KMS-11 (cell line): ENCODE data around the gene HERPUD2.

ENCODE experiments used
- H2AFZ ChIP-seq: fragments of 200-600 bp; sonication (generic); 2 replicates; pipeline ENCODE4 v1.6.1; 2016; ENCODE audit warnings: antibody characterized with exemption, mixed run types, low read depth
- H3K27ac ChIP-seq: fragments of 200-600 bp; sonication (generic); 2 replicates; pipeline ENCODE4 v1.6.1; 2016; ENCODE audit warnings: mild to moderate bottlenecking, mixed run types
- H3K27me3 ChIP-seq: fragments of 200-600 bp; sonication (generic); 2 replicates; pipeline ENCODE4 v1.6.1; 2017; ENCODE audit warnings: mild to moderate bottlenecking, low read depth, mixed run types, moderate library complexity; ENCODE audit not compliant: insufficient read depth
- H3K36me3 ChIP-seq: fragments of 200-600 bp; sonication (generic); 2 replicates; pipeline ENCODE4 v1.6.1; 2017; ENCODE audit warnings: mild to moderate bottlenecking, mixed run types; ENCODE audit not compliant: insufficient read depth
- H3K4me1 ChIP-seq: fragments of 200-600 bp; sonication (generic); 2 replicates; pipeline ENCODE4 v1.6.1; 2016; ENCODE audit warnings: mild to moderate bottlenecking, low read depth, mixed run types; ENCODE audit not compliant: poor library complexity, severe bottlenecking
- H3K4me2 ChIP-seq: fragments of 200-600 bp; sonication (generic); 2 replicates; pipeline ENCODE4 v1.7.0; 2016; ENCODE audit warnings: mild to moderate bottlenecking, mixed run types
- H3K4me3 ChIP-seq: fragments of 200-600 bp; sonication (generic); IDR thresholded peaks from 2 replicates; pipeline ENCODE4 v1.6.1; 2017; ENCODE audit warnings: low read depth, low read length, mixed read lengths; ENCODE audit not compliant: insufficient read depth
- H3K79me2 ChIP-seq: fragments of 200-600 bp; sonication (generic); 2 replicates; pipeline ENCODE4 v1.6.1; 2016; ENCODE audit warnings: low read depth, mixed run types; ENCODE audit not compliant: insufficient read depth
- H3K9ac ChIP-seq: fragments of 200-600 bp; sonication (generic); 2 replicates; pipeline ENCODE4 v1.6.1; 2016; ENCODE audit warnings: mild to moderate bottlenecking, mixed run types
- H4K20me1 ChIP-seq: fragments of 200-600 bp; sonication (generic); 2 replicates; pipeline ENCODE4 v1.6.1; 2016; ENCODE audit warnings: mild to moderate bottlenecking, mixed run types; ENCODE audit not compliant: insufficient read depth
- TF ChIP-seq, protein P1 (sequence below): fragments of 200-600 bp; sonication (generic); conservative IDR thresholded peaks from 2 replicates; pipeline ENCODE4 v1.6.1; 2017; ENCODE audit warnings: low read depth, mild to moderate bottlenecking, antibody characterized with exemption, low read length, moderate library complexity, mixed read lengths

The HERPUD2 gene

DNA sequence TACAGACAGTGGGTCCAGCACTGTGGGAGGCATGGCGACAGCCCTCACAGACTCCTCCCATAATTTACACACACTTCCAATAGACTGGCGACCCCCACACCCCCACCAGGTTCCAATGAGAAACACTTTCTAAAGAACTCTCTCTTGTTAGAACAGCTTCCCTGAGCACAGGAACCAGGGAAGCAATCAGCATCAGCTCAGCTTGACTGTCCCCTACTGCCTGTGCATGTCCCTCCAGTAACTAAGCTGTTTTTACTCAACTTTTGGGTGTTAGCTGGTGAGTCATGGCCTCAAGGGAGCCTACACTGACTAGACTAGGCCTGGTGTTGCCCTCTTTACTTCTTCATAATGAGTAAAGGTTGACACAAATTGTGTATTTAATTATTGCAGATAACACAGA lies 32.6 kb upstream of the HERPUD2 start:
- TF ChIP-seq, protein P1, sequence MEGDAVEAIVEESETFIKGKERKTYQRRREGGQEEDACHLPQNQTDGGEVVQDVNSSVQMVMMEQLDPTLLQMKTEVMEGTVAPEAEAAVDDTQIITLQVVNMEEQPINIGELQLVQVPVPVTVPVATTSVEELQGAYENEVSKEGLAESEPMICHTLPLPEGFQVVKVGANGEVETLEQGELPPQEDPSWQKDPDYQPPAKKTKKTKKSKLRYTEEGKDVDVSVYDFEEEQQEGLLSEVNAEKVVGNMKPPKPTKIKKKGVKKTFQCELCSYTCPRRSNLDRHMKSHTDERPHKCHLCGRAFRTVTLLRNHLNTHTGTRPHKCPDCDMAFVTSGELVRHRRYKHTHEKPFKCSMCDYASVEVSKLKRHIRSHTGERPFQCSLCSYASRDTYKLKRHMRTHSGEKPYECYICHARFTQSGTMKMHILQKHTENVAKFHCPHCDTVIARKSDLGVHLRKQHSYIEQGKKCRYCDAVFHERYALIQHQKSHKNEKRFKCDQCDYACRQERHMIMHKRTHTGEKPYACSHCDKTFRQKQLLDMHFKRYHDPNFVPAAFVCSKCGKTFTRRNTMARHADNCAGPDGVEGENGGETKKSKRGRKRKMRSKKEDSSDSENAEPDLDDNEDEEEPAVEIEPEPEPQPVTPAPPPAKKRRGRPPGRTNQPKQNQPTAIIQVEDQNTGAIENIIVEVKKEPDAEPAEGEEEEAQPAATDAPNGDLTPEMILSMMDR, result no peak
- Histone ChIP-seq H3K27ac (no peak overlapping the region), H3K4me3 (no peak overlapping the region), H3K9ac (no peak overlapping the region), H3K79me2 (no peaks in the 10 kb centered on the region), H3K36me3 (no peaks in the 10 kb centered on the region), H4K20me1 (no peaks in the 10 kb centered on the region), H3K27me3 (no peaks in the 10 kb centered on the region), H3K4me1 (peaks cover 58% of the 10 kb centered on the region), H2AFZ (no peak overlapping the region), H3K4me2 (no peak overlapping the region)

DNA sequence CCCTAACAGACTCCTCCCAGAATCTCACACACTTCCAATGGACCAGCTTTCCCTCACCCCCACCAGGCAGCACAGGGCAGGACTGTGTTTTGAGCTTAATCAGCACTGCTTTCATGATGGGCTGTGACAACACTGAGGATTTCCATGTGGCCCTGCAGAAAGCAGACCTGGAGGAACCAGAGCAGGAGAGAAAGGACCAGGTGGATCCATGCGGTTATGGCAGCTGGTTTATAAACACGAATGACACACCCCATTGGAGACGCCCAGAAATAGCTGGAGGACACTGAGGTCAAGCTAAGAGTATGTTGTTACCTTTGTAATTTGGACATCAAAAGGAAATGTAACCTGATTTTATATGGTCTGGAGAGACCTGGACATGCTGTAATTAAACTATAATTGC lies 31.7 kb upstream of the HERPUD2 start:
- TF ChIP-seq, protein P1, result no peak
- Histone ChIP-seq H4K20me1 (no peaks in the 10 kb centered on the region), H3K27ac (no peak overlapping the region), H3K36me3 (no peaks in the 10 kb centered on the region), H3K4me1 (peaks cover 58% of the 10 kb centered on the region), H3K4me2 (peak overlapping the region; percentile 52; the same call in 1 of the 2 replicates), H2AFZ (peak overlapping the region; percentile 66; the same call in 1 of the 2 replicates), H3K79me2 (no peaks in the 10 kb centered on the region), H3K9ac (no peak overlapping the region), H3K4me3 (no peak overlapping the region), H3K27me3 (no peaks in the 10 kb centered on the region)

DNA sequence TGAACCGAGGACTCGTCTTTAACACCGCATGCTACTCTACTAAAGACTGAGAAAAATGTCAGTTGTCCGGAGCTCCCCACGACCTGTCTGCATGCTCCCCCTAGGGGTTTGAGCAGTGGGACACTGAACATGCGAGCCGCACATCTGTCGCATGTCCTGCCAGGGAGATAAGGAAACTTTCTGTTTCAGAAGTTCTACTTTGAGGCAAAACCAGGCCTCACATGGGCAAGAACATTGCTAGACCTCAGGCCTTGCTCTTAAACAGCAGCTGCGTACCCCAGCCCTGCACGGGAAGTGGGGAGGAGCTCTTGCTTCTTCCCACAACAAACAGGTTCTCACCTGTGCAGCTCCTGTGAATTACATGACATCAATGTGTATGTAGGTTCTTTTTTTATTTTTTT lies 30.3 kb upstream of the HERPUD2 start:
- Histone ChIP-seq H3K4me2 (peak overlapping the region; percentile 52), H3K36me3 (no peaks in the 10 kb centered on the region), H2AFZ (peak overlapping the region; percentile 66), H3K27ac (peak overlapping the region; percentile 62), H3K9ac (peak overlapping the region; percentile 52), H3K4me3 (no peak overlapping the region), H4K20me1 (no peaks in the 10 kb centered on the region), H3K4me1 (peaks cover 49% of the 10 kb centered on the region), H3K79me2 (no peaks in the 10 kb centered on the region), H3K27me3 (no peaks in the 10 kb centered on the region)
- TF ChIP-seq, protein P1, result peak; percentile 77

DNA sequence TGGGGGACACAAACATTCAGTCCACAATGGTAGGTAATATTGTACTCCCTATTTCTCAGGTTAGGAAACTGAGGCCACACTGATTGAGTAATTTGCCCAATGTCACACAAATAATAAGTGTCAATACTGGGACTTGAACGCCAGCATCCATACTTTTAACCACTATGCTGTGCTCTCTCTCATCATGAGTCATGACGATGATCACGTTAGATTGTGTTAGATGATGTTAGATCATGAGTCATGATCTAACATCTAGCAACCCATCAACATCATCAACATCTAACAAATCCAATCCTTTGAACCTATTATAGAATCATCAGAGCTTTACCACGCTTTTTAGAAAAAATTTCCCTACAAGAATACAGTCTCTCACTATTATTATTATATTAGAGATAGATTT lies 28.1 kb upstream of the HERPUD2 start:
- no peak overlapping the region for H3K4me3 ChIP-seq
- peaks cover 33% of the 10 kb centered on the region for H3K4me1 ChIP-seq
- H3K4me2 ChIP-seq, result no peak overlapping the region
- H3K79me2 ChIP-seq, result no peaks in the 10 kb centered on the region
- no peak overlapping the region for H3K27ac ChIP-seq
- H4K20me1 ChIP-seq, result no peaks in the 10 kb centered on the region
- TF ChIP-seq, protein P1, result no peak
- no peak overlapping the region for H3K9ac ChIP-seq
- no peak overlapping the region for H2AFZ ChIP-seq
- H3K27me3 ChIP-seq, result no peaks in the 10 kb centered on the region
- no peaks in the 10 kb centered on the region for H3K36me3 ChIP-seq
